Heart right ventricle (tissue), 16 donors: ENCODE data around the gene AIM2. TPM values are rescaled to one million over a fixed set of nuclear protein-coding genes. Genes with fewer than 3 reads are reported as not detected.
A peak's percentile ranks its signal among the peaks of the same experiment; 100 is the strongest.
"Not testable (repeated sequence)": the region's sequence is repeated elsewhere in the genome, so short reads cannot be mapped to it uniquely, and the experiment has no call there.

ENCODE experiments used
- ATAC-seq, 8 donors: fragments of 200-7000 bp; cut with Tn5 transposase; one replicate each; pipeline ENCODE4 v1.9.1; 2020; ENCODE audit warnings: mild to moderate bottlenecking in 8 of 8, moderate library complexity in 8 of 8, moderate number of reproducible peaks in 1 of 8
- DNase-seq, 2 donors: peaks; one replicate each; pipeline ENCODE4 v3.0.0-alpha.2; 2020
- H3K27ac ChIP-seq, 10 donors: fragments of 200-600 bp; sonication (generic) in 2 of 10; one replicate each; pipeline versions ENCODE4 v1.5.0 to v1.8.0; 2020 to 2022; ENCODE audit warnings: mild to moderate bottlenecking in 3 of 10
- H3K27me3 ChIP-seq, 7 donors: fragments of 200-600 bp; one replicate each; pipeline ENCODE4 v1.8.0; 2021 to 2022; ENCODE audit warnings: mild to moderate bottlenecking in 2 of 7
- H3K36me3 ChIP-seq, 9 donors: fragments of 200-600 bp; sonication (generic) in 1 of 9; one replicate each; pipeline versions ENCODE4 v1.5.0 to v1.8.0; 2020 to 2022; ENCODE audit warnings: mild to moderate bottlenecking in 2 of 9
- H3K4me1 ChIP-seq, 9 donors: fragments of 200-600 bp; sonication (generic) in 1 of 9; one replicate each; pipeline versions ENCODE4 v1.5.0 to v1.8.0; 2020 to 2022; ENCODE audit warnings: mild to moderate bottlenecking in 4 of 9
- H3K4me3 ChIP-seq, 10 donors: fragments of 200-600 bp; sonication (generic) in 2 of 10; one replicate each; pipeline versions ENCODE4 v1.5.0 to v1.8.0; 2020 to 2022; ENCODE audit warnings: mild to moderate bottlenecking in 7 of 10, moderate library complexity in 2 of 10
- H3K9me3 ChIP-seq, 11 donors: fragments of 200-600 bp in 10 of 11; sonication (generic) in 2 of 11; one replicate each; pipeline versions ENCODE4 v1.5.0 to v1.8.0; 2013 to 2022; ENCODE audit warnings: mild to moderate bottlenecking in 2 of 11, control low read depth in 1 of 11, moderate library complexity in 1 of 11
- CTCF ChIP-seq, 9 donors: fragments of 200-600 bp; sonication (generic) in 2 of 9; IDR thresholded peaks; one replicate each; pipeline versions ENCODE4 v1.5.0 to v1.8.0; 2021 to 2022; ENCODE audit warnings: antibody characterized with exemption in 9 of 9, mild to moderate bottlenecking in 5 of 9, moderate library complexity in 1 of 9
- WGBS, 2 donors: extraction: QIAGEN DNeasy Blood & Tissue Kit; methylation state at CpG; one replicate each; pipeline ENCODE4 v1.1.7; 2013; ENCODE audit warnings: inconsistent platforms in 1 of 2; 5-methylcytosine and 5-hydroxymethylcytosine counted together
- intact Hi-C, 10 donors: fragments of 100-400 bp; cut with DNase I; formaldehyde crosslinking; loops; one replicate each; pipeline versions ENCODE4 v1.11.1 to v1.14.2; 2022
- polyA plus RNA-seq, 2 donors: library from polyadenylated mRNA; stranded (reverse); fragments of 200-250 nt; gene quantifications; one replicate each; pipeline ENCODE4 v1.2.3, GENCODE V29; 2013
- total RNA-seq, 10 donors: library from RNA; stranded (reverse); fragmentation: NEBNext Ultra II Directional in 3 of 10; extraction: Animal tissue kit (Norgen Biotek cat#: 25700) in 3 of 10; gene quantifications; one replicate each; pipeline versions ENCODE4 v1.2.1 to v1.2.4, GENCODE V29; 2021 to 2023
- donor health status: Arrhythmogenic right ventricular cardiomyopathy.
- donor health status: ischemic (EF 13 %, LVEDD 7.1; RV severe dilation, severe dysfunction).
- donor health status: healthy with polysubstance abuse.
- donor health status: DM: no; HTN: yes; CAD: no.
- donor health status: DM: no; HTN: no; CAD: no.
- donor health status: ischemic (EF 25% LVEDD 6.9; RV normal size, moderate dysfunction).
- donor health status: ischemic (EF 25% LVEDD 5.7; RV mildly dilated, moderate dysfunction).
- donor health status: healthy.
- donor health status: DM: yes; HTN: yes; CAD: no.
- donor health status: Ischemic cardiomyopathy.
- donor health status: ischemic (EF 35%, LVEDD 5.7; RV mildly dilated, moderate dysfunction).
- donor health status: nonischemic (EF 11% LVEDD 7.7; RV severe dilation, severe dysfunction).
- donor health status: DM: yes; HTN: yes; CAD: no.
- donor health status: PGD.
- donor health status: ischemic (EF 29% LVEDD 5.4; RV normal size, mild dysfunction).
- donor health status: nonischemic (EF 23%, LVEDD 6.1; RV moderate dilation, normal function).

The AIM2 gene
- total and polyA plus RNA-seq, 12 donors: 0.03 to 1.8 (median 0.56) TPM; not detected in 6

- TF ChIP-seq CTCF (IDR thresholded peaks at IDR 0.05): no peak
- peaks cover 0 to 2% (median 0%) of the 10 kb centered on the region in 9 donors for H3K4me1 ChIP-seq
- H3K36me3 ChIP-seq: peaks cover 0 to 97% (median 29%) of the 10 kb centered on the region in 9 donors
- no peaks in the 10 kb centered on the region for H3K27me3 ChIP-seq
- intact Hi-C loops: no loop called here
- no peak overlapping the region for H3K27ac ChIP-seq
- H3K4me3 ChIP-seq: no peak overlapping the region
- 90% methylated on average over 7 of the region's 7 CpGs for WGBS, 2 donors
- no peaks in the 10 kb centered on the region for H3K9me3 ChIP-seq
- ATAC-seq (no peak), DNase-seq (no peak)
Observed at GRCh38 chr1:159040893-159041724, 35.5 kb downstream of the AIM2 start.

GRCh38 chr1:159040206-159040605 lies 36.4 kb downstream of the AIM2 start:
- Histone ChIP-seq H3K36me3 (peaks cover 0 to 97% (median 35%) of the 10 kb centered on the region in 9 donors), H3K4me1 (no peaks in the 10 kb centered on the region), H3K9me3 (no peaks in the 10 kb centered on the region), H3K27ac (no peak overlapping the region), H3K4me3 (no peak overlapping the region), H3K27me3 (no peaks in the 10 kb centered on the region)
- 51 to 62% methylated on average over 1 of the region's 1 CpG for WGBS, 2 donors
- no peak for ATAC-seq
- TF ChIP-seq CTCF (IDR thresholded peaks at IDR 0.05): no peak
- intact Hi-C loops: no loop called here
- DNase-seq: no peak

DNA sequence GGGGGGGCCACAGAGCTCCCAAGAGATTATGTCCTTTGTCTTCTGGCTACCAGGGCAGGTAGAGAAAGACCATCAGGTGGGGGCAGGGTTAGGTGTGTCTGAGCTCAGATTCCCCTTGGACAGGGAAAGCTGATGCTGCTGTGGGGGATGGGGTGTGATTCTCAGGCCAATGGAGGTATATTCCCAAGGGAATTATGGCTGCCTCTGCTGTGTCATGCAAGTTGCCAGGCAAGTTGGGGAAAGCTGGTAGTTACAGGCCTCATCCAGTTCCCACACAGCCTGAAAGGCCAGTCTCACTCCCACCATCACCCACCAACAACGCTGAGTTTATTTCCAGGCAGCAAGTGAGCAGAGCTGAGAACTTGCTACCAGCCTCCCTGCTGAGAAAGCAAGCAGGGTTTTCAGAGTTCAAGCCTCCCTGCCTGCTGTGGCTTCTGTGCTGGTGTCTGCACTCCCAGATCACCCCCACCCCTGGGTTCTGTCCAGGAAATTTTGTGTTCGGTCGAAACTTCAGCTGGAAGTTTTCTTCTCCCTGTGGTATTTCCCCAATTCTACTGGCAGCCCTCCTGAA lies 45.6 kb downstream of the AIM2 start:
- Histone ChIP-seq H3K9me3 (peaks cover 0 to 19% (median 0%) of the 10 kb centered on the region in 11 donors), H3K4me1 (peaks cover 0 to 43% (median 10%) of the 10 kb centered on the region in 9 donors), H3K27ac (no peak overlapping the region), H3K4me3 (no peak overlapping the region), H3K27me3 (no peaks in the 10 kb centered on the region), H3K36me3 (peaks cover 0 to 99% (median 32%) of the 10 kb centered on the region in 9 donors)
- 31 to 58% methylated on average over 3 of the region's 3 CpGs for WGBS, 2 donors
- no peak for TF ChIP-seq CTCF (IDR thresholded peaks at IDR 0.05)
- ATAC-seq (no peak), DNase-seq (no peak)
- intact Hi-C loops: no loop called here

GRCh38 chr1:159030311-159030710 lies 46.3 kb downstream of the AIM2 start:
- Histone ChIP-seq H3K27me3 (no peaks in the 10 kb centered on the region), H3K4me3 (no peak overlapping the region), H3K27ac (no peak overlapping the region), H3K4me1 (peaks cover 0 to 50% (median 12%) of the 10 kb centered on the region in 9 donors), H3K9me3 (peaks cover 0 to 19% (median 0%) of the 10 kb centered on the region in 11 donors), H3K36me3 (peaks cover 0 to 99% (median 29%) of the 10 kb centered on the region in 9 donors)
- TF ChIP-seq CTCF (IDR thresholded peaks at IDR 0.05): no peak
- intact Hi-C loops: no loop called here
- DNase-seq: no peak
- 89 to 95% methylated on average over 1 of the region's 1 CpG for WGBS, 2 donors
- ATAC-seq: no peak

- H3K36me3 ChIP-seq: peaks cover 0 to 99% (median 5%) of the 10 kb centered on the region in 9 donors
- H3K27me3 ChIP-seq, H3K4me3 ChIP-seq, H3K27ac ChIP-seq, intact Hi-C loops, DNase-seq: not testable (repeated sequence)
- peaks cover 0 to 19% (median 0%) of the 10 kb centered on the region in 11 donors for H3K9me3 ChIP-seq
- H3K4me1 ChIP-seq: peaks cover 0 to 81% (median 16%) of the 10 kb centered on the region in 9 donors
- ATAC-seq: peak in 1 of 8 donors; percentile 38
- WGBS, 2 donors: 55 to 73% methylated on average over 2 of the region's 2 CpGs
Observed at GRCh38 chr1:159026841-159027240, 49.7 kb downstream of the AIM2 start.
